ENCODE data around the gene CDK3. TPM values are rescaled to one million over a fixed set of nuclear protein-coding genes. Genes with fewer than 3 reads are reported as not detected.

The CDK3 gene
- total and polyA plus RNA-seq, 9 of the 15 experiments (the other 6 are each of a cell fraction or from before 2014, with no cell fraction given): 0.55 to 8.2 (median 4.7) TPM

DNA sequence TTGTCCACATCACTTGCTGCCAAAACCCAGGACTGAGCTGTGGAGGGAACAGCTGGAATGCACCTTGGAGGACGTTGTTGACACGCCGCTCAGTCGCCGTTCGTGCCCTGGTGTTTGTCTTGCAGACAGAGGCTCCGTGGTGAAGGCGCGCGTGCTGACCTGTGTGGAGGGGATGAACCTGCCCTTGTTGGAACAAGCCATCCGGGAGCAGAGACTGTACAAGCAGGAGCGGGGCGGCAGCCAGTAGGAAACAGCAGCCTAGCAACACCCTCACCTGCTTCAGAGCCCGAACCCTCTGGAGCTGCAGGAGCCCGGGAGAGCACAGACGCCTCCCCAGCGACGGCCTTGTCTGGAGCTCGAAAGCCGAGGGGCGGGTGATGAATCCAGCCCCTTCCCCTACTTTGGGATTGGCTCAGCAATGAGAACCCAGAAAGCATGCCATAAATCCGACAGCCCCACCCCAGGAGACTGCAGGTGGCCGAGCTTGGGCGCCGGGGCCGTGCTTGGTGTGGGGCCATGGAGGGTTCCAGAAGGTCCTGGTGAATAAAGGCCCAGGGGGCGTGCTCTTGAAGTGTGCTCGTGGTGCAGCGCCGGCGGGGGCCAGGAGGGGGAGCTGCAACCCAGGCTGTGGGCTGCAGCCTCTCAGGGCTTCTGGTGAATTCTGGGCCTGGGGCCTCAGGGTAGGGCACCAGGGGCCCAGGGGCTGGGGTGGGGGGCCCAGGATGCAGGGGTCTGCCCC, 470 bp upstream of the CDK3 start (continued):
- TF ChIP-seq YY1 (IDR thresholded peaks at IDR 0.05; ENCODE audit: borderline replicate concordance in 1 of 3, control insufficient read depth in 1 of 3, extremely low read depth in 1 of 3, insufficient read depth in 3 of 3, insufficient read length in 1 of 3, insufficient replicate concordance in 2 of 3, low read depth in 1 of 3, low read length in 2 of 3): peak in 1 of 3 experiments; percentile 39
- no peak for TF ChIP-seq HMGN3 (IDR thresholded peaks at IDR 0.05; ENCODE audit: borderline replicate concordance, extremely low read depth, insufficient read length, low read depth, low read length)
- no peak for TF ChIP-seq RERE (CRISPR knock-in tag; IDR thresholded peaks at IDR 0.05; ENCODE audit: borderline replicate concordance)
- TF ChIP-seq, protein P1, sequence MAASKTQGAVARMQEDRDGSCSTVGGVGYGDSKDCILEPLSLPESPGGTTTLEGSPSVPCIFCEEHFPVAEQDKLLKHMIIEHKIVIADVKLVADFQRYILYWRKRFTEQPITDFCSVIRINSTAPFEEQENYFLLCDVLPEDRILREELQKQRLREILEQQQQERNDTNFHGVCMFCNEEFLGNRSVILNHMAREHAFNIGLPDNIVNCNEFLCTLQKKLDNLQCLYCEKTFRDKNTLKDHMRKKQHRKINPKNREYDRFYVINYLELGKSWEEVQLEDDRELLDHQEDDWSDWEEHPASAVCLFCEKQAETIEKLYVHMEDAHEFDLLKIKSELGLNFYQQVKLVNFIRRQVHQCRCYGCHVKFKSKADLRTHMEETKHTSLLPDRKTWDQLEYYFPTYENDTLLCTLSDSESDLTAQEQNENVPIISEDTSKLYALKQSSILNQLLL (CRISPR knock-in tag; IDR thresholded peaks at IDR 0.05; ENCODE audit: borderline replicate concordance): no peak
- peak; percentile 53 for TF ChIP-seq ZFX (CRISPR knock-in tag; IDR thresholded peaks at IDR 0.05)
- no peak for TF ChIP-seq CBX5 (IDR thresholded peaks at IDR 0.05; ENCODE audit: borderline replicate concordance, low read depth)
- 0 out of 2 replicates have a peak, but pooled peaks have one; percentile 4 for TF ChIP-seq JUND (IDR thresholded peaks at IDR 0.05; ENCODE audit: borderline replicate concordance, low read depth, low read length)
- no peak for TF ChIP-seq JUND (tag; IDR thresholded peaks at IDR 0.05; ENCODE audit: borderline replicate concordance, low read depth, low read length)
- TF ChIP-seq ATF1 (CRISPR knock-in tag; IDR thresholded peaks at IDR 0.05): no peak
- no peak for TF ChIP-seq ATF1 (tag; IDR thresholded peaks at IDR 0.05)
- TF ChIP-seq DMBX1 (CRISPR knock-in tag; IDR thresholded peaks at IDR 0.05; ENCODE audit: borderline replicate concordance): no peak
- no peak for TF ChIP-seq CBX2 (IDR thresholded peaks at IDR 0.05; ENCODE audit: insufficient read depth, low read length, poor library complexity, severe bottlenecking)
- TF ChIP-seq ZNF175 (CRISPR knock-in tag; IDR thresholded peaks at IDR 0.05; ENCODE audit: low read depth): no peak
- TF ChIP-seq SMC3 (conservative IDR thresholded peaks at IDR 0.05; ENCODE audit: insufficient read depth, low read depth, low read length): peak; percentile 50; the same call in 1 of the 2 replicates
- peak; percentile 14 for TF ChIP-seq TAF1 (IDR thresholded peaks at IDR 0.05; ENCODE audit: control insufficient read depth, extremely low read depth, insufficient read depth, low read length, severe bottlenecking)
- no peak for TF ChIP-seq CBX3 (IDR thresholded peaks at IDR 0.05; ENCODE audit: borderline replicate concordance in 1 of 2, low read length in 2 of 2)
- TF ChIP-seq ZFP36 (IDR thresholded peaks at IDR 0.05; ENCODE audit: low read depth, low read length, partially characterized antibody): no peak

Measured in K562 (cell line).